Subcutaneous adipose tissue (tissue), 4 donors: ENCODE data around the gene RHEBL1. TPM values are rescaled to one million over a fixed set of nuclear protein-coding genes. Genes with fewer than 3 reads are reported as not detected.

Experiments
- total RNA-seq, 4 donors: library from RNA; depleted of rRNA; stranded (reverse); fragments of >200 nt; gene quantifications; one replicate each; pipeline ENCODE4 v1.1.0, GENCODE V29; 2016
- TF ChIP-seq, protein P1 (sequence below): fragments of 450-650 bp; IDR thresholded peaks from one replicate; pipeline ENCODE4 v1.5.1; 2016; ENCODE audit warnings: low read depth, mild to moderate bottlenecking, control low read depth, antibody characterized with exemption, moderate library complexity

RHEBL1 gene
- total RNA-seq, 4 donors from 2014 or later = 0.51 to 0.88 (median 0.61) TPM

DNA sequence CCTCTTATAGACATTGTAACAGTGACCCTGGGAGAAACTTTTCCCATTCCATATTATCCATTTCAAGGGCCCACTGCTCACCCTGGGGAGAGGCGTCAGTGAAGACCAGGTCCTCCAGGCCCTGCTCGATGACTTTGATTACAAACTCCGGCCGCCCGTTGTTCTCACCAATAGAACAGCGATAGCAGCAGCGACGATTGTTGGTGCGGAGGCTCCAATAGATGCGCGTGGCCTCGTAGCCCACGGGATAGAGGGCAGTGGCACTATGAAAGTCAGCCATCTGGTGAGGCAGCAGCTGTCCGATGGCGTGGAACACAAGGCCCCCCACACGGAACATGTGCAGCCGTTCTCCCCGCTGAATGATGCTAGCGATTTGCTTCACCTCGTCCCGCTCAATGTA lies 43.7 kb downstream of the RHEBL1 start:
- TF ChIP-seq, protein P1, sequence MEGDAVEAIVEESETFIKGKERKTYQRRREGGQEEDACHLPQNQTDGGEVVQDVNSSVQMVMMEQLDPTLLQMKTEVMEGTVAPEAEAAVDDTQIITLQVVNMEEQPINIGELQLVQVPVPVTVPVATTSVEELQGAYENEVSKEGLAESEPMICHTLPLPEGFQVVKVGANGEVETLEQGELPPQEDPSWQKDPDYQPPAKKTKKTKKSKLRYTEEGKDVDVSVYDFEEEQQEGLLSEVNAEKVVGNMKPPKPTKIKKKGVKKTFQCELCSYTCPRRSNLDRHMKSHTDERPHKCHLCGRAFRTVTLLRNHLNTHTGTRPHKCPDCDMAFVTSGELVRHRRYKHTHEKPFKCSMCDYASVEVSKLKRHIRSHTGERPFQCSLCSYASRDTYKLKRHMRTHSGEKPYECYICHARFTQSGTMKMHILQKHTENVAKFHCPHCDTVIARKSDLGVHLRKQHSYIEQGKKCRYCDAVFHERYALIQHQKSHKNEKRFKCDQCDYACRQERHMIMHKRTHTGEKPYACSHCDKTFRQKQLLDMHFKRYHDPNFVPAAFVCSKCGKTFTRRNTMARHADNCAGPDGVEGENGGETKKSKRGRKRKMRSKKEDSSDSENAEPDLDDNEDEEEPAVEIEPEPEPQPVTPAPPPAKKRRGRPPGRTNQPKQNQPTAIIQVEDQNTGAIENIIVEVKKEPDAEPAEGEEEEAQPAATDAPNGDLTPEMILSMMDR = no peak

GRCh38 chr12:49025463-49025862 lies 44.3 kb downstream of the RHEBL1 start:
- TF ChIP-seq, protein P1 = no peak

GRCh38 chr12:49024543-49024942 lies 45.2 kb downstream of the RHEBL1 start:
- TF ChIP-seq, protein P1 = no peak

- TF ChIP-seq, protein P1 = no peak
Observed at GRCh38 chr12:49023812-49024211, 46.0 kb downstream of the RHEBL1 start.

DNA sequence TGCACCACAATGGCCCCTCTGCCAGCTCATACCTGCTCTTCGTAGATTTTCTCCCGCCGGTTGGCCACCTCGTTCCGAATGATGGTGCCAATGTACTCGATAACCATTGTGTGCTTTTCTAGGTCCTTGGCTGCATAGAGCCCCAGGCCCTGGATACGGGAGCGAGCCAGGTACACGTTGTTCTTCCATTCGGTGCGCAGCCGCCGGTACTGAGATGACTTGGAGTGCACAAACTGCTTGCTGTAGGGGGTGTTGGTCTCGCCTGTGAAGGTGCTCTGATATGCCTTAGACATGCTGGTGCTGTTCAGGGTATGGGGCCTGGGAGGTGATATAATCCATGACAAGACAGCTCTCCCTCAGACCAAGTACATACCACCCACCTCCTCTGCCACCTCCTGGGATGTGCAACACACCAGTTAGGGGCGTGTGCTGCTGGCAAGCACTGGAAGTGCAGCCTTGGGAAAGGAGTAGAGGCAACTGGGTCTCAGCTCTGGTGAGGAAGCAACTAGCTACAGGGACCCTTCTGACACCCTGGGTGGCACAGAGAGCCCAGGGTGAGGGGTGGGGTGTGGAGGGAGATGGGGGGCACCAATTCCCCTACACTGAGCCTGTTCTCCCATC lies 47.1 kb downstream of the RHEBL1 start:
- TF ChIP-seq, protein P1 = no peak

- TF ChIP-seq, protein P1 = no peak
Observed at GRCh38 chr12:49021292-49021915, 48.4 kb downstream of the RHEBL1 start.

DNA sequence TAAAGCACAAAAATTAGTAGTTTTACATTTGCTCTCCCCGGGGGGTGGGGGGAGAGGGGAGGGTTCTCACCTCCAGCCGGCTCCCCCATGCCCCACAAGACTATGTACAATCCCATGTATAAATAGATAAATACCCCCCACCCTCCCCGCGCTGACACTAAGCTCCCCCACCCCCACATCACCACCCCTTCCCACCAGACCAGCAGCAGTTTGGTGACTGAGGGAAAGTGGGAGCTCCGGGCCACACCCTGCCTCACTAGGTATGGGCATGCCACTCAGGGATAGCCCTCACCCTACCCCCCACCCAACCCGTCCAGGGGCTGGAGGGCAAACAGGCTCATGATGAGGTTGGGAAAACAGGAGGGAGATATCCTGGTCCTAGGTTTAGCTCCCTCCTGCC lies 49.3 kb downstream of the RHEBL1 start:
- TF ChIP-seq, protein P1 = no peak
